ENCODE measurements around the gene DNAH17. TPM values are rescaled to one million over a fixed set of nuclear protein-coding genes. Genes with fewer than 3 reads are reported as not detected.
"Not testable (repeated sequence)": the region's sequence is repeated elsewhere in the genome, so short reads cannot be mapped to it uniquely, and the experiment has no call there.

The DNAH17 gene
- total RNA-seq, 1 experiment from 2014 or later, result 0.02 TPM

DNA sequence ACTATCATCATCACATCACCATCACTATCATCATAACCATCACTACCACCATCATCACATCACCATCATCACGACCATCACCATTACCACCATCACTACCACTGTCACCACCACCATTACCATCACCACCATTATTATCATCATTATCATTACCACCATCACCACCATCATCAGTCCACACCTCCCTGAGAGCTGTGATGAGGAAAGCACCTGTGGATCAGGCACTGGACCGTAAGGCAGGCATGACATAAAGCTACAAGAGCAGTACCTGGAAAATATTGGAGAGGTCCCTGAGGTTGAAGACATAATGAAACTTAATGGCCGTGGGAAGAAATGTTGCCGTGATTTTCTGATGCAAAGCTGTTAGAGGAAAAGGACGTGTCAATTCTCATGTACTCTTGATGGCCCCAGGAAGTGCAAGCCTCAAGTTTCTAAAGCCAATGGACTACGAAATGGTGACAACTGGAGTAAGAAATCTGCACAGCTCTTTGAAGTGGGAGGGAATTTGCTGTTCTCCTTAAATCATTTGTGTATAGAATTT, 98.4 kb downstream of the DNAH17 start:
- no peak for DNase-seq (ENCODE audit: low spot score)

GRCh38 chr17:78477913-78478756, 99.1 kb downstream of the DNAH17 start:
- DNase-seq (ENCODE audit: low spot score), result no peak

DNA sequence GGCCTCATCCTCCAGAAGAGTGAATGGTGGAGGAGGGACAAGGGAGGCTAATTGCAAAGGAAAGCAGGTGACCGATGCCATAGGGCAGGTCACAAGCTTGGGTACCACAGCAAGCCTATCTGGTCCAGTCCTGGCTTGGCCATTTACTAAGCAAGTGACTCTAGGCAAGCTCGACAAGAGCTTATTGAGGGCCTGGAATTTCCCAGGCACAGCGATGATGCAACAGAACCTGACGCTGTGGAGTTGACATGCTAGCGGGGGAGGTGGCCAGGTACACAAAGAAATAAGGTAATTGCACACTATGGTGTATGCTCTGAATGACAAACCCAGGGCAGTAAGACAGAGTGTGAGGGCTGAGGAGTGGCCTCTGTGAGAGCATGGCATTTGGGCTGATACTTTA, 100.2 kb downstream of the DNAH17 start:
- DNase-seq (ENCODE audit: low spot score), result no peak

GRCh38 chr17:78476149-78476548, 101.0 kb downstream of the DNAH17 start:
- no peak for DNase-seq (ENCODE audit: low spot score)

DNA sequence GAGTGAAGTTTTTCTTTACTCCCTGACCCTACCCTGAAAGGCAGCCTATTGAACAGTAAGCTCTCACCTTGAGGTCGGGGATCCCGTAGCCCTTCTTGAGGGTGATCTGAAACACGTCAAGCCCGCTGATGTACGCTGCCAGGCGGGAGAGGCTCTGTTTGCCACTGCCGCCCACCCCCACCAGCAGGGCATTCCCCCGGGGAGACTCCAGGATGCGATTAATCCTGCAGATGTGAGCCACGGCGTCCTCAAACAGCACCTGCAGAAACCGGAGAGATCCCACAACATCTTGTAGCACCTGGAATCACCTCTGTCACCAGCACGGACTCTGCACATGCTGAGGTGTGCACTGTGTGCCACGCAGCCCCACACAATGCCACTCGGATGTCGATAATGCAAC, 102.0 kb downstream of the DNAH17 start:
- no peak for DNase-seq (ENCODE audit: low spot score)

GRCh38 chr17:78474614-78475146, 102.5 kb downstream of the DNAH17 start:
- no peak for DNase-seq (ENCODE audit: low spot score)

- no peak for DNase-seq (ENCODE audit: low spot score)
Measured at GRCh38 chr17:78473951-78474613, 103.1 kb downstream of the DNAH17 start.

GRCh38 chr17:78472035-78472905, 104.9 kb downstream of the DNAH17 start:
- DNase-seq (ENCODE audit: low spot score), result no peak

DNA sequence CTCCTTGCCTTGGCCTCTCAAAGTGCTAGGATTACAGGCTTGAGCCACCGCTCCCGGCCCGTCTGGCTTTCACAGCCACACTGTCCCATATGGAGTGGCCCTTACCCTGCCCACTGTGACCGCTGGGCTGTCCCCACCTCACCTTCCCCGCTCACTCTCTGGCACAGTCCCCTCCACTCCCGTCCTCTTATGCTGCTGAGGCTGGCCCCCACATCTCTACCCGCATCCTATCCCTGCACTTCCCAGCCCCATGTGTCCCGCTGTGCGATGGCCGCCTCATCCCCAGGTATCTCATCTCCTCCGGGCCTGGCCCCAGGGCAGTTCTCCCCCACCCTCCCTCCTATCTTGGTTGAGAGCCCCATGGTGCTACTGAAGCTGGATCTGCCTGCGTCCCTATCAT, 105.6 kb downstream of the DNAH17 start:
- DNase-seq (ENCODE audit: low spot score), result no peak

GRCh38 chr17:78469443-78469842, 107.8 kb downstream of the DNAH17 start:
- DNase-seq (ENCODE audit: low spot score), result no peak

DNA sequence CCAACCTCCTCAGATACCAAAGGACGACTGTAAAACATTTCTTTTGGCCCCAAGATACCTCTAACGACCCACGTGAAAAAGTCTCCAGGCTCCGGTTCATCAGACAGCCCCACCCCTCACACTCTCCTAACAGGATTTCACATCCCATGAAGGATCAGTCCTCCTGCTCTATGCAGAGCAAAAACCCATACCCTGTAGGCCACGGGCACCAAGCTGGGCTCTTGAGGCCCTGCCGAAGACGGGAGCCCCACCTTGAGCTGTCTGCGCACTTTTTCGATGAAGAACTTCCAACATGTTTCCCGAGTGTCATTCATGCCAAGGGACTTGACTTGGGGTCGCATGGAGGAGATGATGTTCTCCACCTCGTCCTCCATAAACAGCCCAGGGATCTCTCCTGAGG, 108.8 kb downstream of the DNAH17 start:
- DNase-seq (ENCODE audit: low spot score), result no peak

DNA sequence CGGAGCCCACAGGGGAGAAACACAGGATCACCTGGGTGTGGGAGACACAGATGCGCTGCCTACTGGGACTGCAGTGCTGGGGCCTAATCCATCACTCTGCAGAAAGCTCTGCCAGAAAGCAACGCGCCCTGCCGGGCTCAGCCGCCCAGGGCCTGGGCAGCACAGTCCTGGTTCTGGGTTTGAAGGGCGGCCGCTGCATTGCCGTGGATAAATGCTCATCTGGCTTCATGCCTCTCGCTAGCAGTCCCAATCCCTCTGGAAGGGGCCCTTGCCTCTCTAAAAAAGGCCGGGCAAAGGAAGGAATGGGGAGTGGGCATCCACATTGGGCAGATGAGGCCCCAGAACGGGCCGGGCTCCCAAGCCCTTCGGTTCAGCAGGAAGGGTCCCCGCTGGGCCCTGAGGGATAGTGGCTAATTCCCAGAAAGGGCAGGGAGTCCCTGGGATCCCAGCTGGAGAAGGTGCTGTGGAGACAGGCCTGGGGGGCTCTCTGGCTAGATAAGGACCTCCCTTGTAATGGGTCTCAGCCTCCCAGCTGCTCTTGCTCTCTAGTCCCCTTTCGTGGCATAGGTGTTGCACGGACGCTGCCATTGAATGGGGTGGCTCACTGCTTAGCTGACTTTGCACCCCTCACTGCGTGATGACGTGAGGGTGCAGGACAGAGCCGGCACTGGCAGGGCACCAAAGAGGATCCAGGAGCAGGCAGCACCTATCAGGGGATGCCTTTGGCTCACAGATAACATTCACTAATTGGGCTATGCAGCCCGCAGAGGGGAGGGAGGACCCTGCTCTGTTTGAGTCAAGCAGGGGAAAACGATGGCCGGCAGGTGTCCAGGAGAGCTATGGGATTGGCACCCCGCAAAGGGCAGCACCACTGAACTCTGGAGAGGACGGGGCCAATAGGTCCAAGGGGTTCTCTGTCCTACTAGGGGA, 110.1 kb downstream of the DNAH17 start:
- no peak for DNase-seq (ENCODE audit: low spot score)

- not testable (repeated sequence) for DNase-seq (ENCODE audit: low spot score)
Measured at GRCh38 chr17:78466109-78466785, 110.9 kb downstream of the DNAH17 start.

DNA sequence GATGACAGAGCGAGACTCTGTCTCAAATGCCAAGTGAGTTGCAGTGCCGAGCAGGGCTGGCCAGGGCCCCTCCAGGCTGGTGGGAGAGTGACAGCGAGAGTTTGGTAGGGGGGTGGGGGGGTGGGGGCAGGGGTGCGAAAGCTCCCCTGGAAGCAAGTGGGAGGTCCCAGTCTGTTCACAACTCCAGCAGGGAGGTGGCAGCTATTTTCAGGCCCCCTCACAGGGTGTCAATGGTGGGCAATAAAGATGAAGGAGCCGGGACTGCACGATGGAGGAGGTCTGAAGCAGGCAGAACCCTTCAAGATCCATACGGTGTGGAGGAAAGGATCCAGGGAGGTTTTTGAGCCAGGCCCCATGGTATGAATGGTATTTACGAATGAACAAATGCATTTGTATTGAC, 115.0 kb downstream of the DNAH17 start:
- no peak for DNase-seq (ENCODE audit: low spot score)

DNA sequence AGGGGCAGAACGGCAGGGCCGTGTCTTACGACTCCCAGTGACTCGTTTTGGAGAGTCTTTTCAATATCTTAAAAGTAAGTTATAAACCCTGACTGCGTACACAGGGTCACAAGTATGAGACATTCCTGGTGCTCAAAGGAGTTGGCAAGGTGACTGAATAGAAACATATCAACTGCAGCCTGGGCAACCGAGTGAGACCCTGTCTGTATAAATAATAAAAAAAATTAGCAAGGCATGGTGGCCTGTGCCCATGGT, 115.5 kb downstream of the DNAH17 start:
- DNase-seq (ENCODE audit: low spot score), result no peak

DNA sequence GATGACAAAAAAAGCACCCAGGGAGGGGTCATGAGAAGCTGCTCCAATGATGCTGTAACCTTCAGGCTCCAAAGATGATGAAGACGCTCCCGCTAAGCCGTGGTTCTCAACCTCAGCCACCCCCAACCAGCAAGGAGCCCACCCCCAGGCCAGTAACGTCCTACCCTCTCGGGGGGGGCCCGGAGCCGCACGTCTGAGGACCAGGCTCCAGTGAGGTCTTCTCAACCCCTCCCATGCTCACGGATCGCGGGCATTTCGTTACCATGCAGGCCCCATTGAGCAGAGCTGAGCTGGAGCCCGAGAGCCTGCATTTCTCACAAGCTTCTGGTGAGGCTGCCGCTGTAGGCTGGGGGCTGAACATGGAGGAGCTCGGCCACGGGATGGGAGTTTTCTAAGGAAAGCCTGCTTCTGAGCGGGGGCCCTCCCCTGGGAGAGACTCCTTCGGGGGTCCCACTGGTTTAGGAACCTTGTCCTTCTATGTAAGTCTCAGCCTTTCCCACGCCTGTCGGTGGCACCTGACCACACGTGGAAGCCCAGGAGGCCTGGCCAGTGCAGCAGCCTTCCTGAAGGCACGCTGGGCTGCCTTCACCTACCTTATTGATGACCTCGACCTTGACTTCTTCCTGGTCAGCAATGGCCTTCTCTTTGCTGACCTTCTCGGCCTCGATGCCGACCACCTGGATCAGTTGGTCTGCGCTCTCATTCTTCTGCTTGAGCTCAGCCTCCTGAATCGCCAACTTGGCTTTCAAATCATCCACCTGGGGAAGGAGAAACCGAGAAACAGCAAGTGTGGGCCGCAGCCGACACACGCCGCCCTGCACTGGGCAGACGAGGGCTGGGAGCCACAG, 116.0 kb downstream of the DNAH17 start:
- DNase-seq (ENCODE audit: low spot score), result no peak

DNA sequence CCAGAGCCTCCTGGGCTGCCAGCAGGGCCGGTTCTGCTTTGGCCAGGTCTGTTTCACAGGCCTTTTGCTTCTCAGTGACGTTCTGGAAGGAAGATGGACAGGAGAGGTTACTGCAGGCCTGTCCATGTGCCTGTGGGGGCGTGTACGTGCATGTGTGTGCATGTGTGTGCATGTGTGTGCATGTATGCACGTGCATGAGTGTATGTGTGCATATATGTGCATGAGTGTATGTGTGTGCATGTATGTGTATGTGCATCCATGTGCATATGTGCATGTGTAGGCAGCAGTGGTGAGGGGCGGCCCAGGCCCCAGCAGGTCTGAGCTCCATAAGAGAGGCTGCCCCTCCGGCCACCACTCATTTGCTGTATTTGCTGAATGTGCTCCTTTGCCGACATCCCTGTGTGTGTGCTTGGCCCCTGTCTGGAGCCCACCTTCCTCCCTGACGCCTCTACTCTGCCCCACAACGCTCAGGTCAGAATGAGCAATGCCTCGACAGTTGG, 117.0 kb downstream of the DNAH17 start:
- DNase-seq (ENCODE audit: low spot score), result no peak

GRCh38 chr17:78459696-78460095, 117.5 kb downstream of the DNAH17 start:
- no peak for DNase-seq (ENCODE audit: low spot score)

DNA sequence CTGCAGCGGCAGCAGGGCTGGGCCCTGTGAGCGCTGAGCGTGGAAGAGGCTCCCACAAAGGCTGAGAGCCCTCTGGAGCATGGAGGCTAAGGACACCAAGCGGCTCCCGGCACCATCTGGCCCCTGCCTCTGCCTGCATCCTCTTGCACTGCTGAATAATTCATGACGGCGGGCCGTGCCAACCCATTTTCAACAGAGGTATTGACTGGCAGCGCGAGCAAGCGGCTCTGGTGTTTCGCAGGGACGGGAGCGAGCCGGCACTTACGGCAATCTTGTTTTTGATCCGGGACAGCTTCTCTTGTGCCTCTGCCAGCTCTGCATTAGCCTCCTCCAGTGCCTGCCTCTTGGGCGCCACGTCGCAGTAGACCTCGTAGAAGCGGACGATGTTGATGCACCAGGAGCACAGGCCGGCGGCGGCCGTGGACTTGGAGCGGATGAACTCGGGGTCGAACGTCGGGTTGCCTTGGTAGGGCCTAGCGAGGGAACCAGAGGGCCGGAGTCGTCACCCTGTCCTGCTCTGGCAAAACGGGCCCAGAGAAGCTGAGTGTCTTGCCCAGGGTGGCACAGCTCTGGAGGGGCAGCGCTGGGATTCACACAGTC, 118.4 kb downstream of the DNAH17 start:
- DNase-seq (ENCODE audit: low spot score), result no peak
